H1 (cell line): ENCODE data around the gene SIMC1. TPM values are rescaled to one million over a fixed set of nuclear protein-coding genes. Genes with fewer than 3 reads are reported as not detected.

Experiments used
- ATF3 ChIP-seq: IDR thresholded peaks from 2 replicates; pipeline ENCODE4 v1.6.1; 2011; ENCODE audit warnings: low read depth, mild to moderate bottlenecking, low read length; ENCODE audit not compliant: insufficient read depth
- CHD1 ChIP-seq: IDR thresholded peaks from 2 replicates; pipeline ENCODE4 v1.6.1; 2012; ENCODE audit warnings: low read depth, low read length, improper control_type of control experiment
- CHD7 ChIP-seq: fragments of 300-600 bp; sonication (generic); IDR thresholded peaks from 2 replicates; pipeline ENCODE4 v1.7.1; 2012; ENCODE audit warnings: low read length, moderate library complexity, mild to moderate bottlenecking, inconsistent platforms; ENCODE audit not compliant: insufficient replicate concordance
- SIN3A ChIP-seq, 2 experiments: IDR thresholded peaks in 1 of 2; conservative IDR thresholded peaks in 1 of 2; 2 replicates each; pipeline ENCODE4 v1.6.1; 2011 to 2012; ENCODE audit warnings: low read length in 2 of 2, improper control_type of control experiment in 1 of 2, low read depth in 1 of 2, mild to moderate bottlenecking in 1 of 2
- polyA plus RNA-seq, 7 experiments: library from polyadenylated mRNA; depleted of rRNA in 3 of 7; stranded (reverse) in 5 of 7; unstranded in 2 of 7; fragments of >200 nt in 5 of 7; fragments of 200-250 nt in 2 of 7; gene quantifications; 1 replicate in 5 of 7; 2 replicates in 1 of 7; 4 replicates in 1 of 7; pipeline versions ENCODE4 v1.2.1 to v1.2.3, GENCODE V29; 2011 to 2013; ENCODE audit warnings: missing spikeins in 2 of 7, mixed read lengths in 2 of 7
- total RNA-seq: library from RNA; stranded (reverse); fragmentation: NEBNext Ultra II Directional; extraction: Animal tissue kit (Norgen Biotek cat#: 25700); gene quantifications from 2 replicates; pipeline ENCODE4 v1.2.1, GENCODE V29; 2021

SIMC1 gene
- total and polyA plus RNA-seq, 2 of the 8 experiments (the other 6 are each of a cell fraction or from before 2014, with no cell fraction given) = 12.3 to 21.2 TPM

- TF ChIP-seq CHD7 = no peak
- no peak for TF ChIP-seq CHD1
- no peak for TF ChIP-seq SIN3A (conservative IDR thresholded peaks at IDR 0.05 in 1 of 2, IDR thresholded peaks at IDR 0.05 in 1 of 2; ENCODE audit: low read depth in 1 of 2, low read length in 2 of 2)
- TF ChIP-seq ATF3 = no peak
Observed at GRCh38 chr5:176368726-176369125, 130.5 kb downstream of the SIMC1 start (continued).
